Ishikawa (cell line): Measurements from ENCODE around the gene EIF5AL1.

Source experiments
- CEBPB ChIP-seq: IDR thresholded peaks from 2 replicates; pipeline ENCODE4 v1.6.1; 2012
- CREB1 ChIP-seq: IDR thresholded peaks from 2 replicates; pipeline ENCODE4 v1.6.1; 2012; ENCODE audit warnings: low read depth
- EGR1 ChIP-seq: IDR thresholded peaks from 2 replicates; pipeline ENCODE4 v1.6.1; 2012
- EP300 ChIP-seq: IDR thresholded peaks from 2 replicates; pipeline ENCODE4 v1.6.1; 2012; ENCODE audit warnings: borderline replicate concordance
- NFIC ChIP-seq: IDR thresholded peaks from 2 replicates; pipeline ENCODE4 v1.6.1; 2012
- REST ChIP-seq: IDR thresholded peaks from 2 replicates; pipeline ENCODE4 v1.6.1; 2012; ENCODE audit warnings: low read depth, mild to moderate bottlenecking
- TAF1 ChIP-seq: IDR thresholded peaks from 2 replicates; pipeline ENCODE4 v1.6.1; 2012; ENCODE audit warnings: low read depth, mild to moderate bottlenecking
- TCF12 ChIP-seq: IDR thresholded peaks from 2 replicates; pipeline ENCODE4 v1.6.1; 2012; ENCODE audit warnings: low read depth
- ZBTB7A ChIP-seq: IDR thresholded peaks from 2 replicates; pipeline ENCODE4 v1.6.1; 2012; ENCODE audit warnings: low read depth
- TF ChIP-seq, protein P1 (sequence below): IDR thresholded peaks from 2 replicates; pipeline ENCODE4 v1.6.1; 2012
- TF ChIP-seq, protein P2 (sequence below): IDR thresholded peaks from 2 replicates; pipeline ENCODE4 v1.6.1; 2012

- TF ChIP-seq, protein P1, sequence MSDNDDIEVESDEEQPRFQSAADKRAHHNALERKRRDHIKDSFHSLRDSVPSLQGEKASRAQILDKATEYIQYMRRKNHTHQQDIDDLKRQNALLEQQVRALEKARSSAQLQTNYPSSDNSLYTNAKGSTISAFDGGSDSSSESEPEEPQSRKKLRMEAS, result no peak
- TF ChIP-seq TAF1, result no peak
- TF ChIP-seq NFIC, result no peak
- no peak for TF ChIP-seq REST
- no peak for TF ChIP-seq CEBPB
- TF ChIP-seq EP300, result no peak
- TF ChIP-seq CREB1, result no peak
- no peak for TF ChIP-seq EGR1
- TF ChIP-seq ZBTB7A, result no peak
- TF ChIP-seq, protein P2, sequence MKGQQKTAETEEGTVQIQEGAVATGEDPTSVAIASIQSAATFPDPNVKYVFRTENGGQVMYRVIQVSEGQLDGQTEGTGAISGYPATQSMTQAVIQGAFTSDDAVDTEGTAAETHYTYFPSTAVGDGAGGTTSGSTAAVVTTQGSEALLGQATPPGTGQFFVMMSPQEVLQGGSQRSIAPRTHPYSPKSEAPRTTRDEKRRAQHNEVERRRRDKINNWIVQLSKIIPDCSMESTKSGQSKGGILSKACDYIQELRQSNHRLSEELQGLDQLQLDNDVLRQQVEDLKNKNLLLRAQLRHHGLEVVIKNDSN, result no peak
- TF ChIP-seq TCF12, result no peak
Measured at GRCh38 chr10:79505829-79506228, 6.5 kb upstream of the EIF5AL1 start.
